CD4-positive, alpha-beta T cell treated with Interleukin-6 at 100 ng/mL for 8 hours (primary cell): Measurements from ENCODE around the gene HSPB9.
"Not testable (repeated sequence)": the region's sequence is repeated elsewhere in the genome, so short reads cannot be mapped to it uniquely, and the experiment has no call there.

Source experiments
- DNase-seq: peaks from one replicate; pipeline ENCODE4 v3.0.0-alpha.2; 2020; ENCODE audit warnings: mixed read lengths, low spot score

HSPB9 gene

DNA sequence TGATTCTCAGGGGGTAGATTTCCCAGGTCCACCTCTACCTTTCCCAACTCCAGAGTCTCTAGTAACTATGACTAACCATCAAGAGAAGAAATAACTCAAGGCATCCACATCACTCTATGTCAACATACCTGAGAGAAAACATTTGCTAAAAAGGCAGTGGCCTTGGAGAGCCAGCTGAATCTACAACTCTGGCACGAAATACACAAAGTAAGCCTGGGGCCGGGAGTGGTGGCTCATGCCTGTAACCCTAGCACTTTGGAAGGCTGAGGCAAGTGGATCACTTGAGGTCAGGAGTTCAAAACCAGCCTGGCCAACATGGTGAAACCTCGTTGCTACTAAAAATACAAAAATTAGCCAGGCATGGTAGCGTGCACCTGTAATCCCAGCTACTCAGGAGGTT, 20.5 kb downstream of the HSPB9 start:
- DNase-seq, result not testable (repeated sequence)

DNA sequence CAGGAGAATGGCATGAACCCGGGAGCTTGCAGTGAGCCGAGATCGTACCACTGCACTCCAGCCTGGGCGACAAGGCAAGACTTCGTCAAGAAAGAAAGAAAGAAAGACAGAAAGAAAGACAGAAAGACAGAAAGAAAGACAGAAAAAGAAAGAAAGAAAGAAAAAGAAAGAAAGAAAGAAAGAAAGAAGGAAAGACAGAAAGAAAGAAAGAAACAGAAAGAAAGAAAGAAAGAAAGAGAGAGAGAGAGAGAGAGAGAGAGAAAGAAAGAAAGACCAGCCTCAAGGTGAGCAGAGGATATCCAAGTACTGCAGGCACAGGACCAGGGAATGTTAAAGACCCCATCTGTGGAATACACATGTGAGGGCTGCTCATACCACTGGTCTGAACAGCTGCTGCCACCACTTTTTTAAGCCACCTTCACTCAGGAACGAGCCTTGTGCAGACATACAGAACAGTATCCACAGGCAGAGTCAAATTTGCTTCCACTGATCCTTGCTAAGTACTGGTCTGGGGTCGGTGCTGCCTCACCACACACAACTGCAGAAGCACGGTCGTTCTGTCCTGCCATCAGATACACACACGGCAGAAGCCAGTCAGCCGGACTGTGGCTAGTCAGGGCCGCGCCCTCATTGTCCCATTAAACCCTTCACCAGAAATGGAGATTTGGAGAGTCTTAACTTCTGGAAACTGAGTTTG, 24.5 kb downstream of the HSPB9 start:
- no peak for DNase-seq

DNA sequence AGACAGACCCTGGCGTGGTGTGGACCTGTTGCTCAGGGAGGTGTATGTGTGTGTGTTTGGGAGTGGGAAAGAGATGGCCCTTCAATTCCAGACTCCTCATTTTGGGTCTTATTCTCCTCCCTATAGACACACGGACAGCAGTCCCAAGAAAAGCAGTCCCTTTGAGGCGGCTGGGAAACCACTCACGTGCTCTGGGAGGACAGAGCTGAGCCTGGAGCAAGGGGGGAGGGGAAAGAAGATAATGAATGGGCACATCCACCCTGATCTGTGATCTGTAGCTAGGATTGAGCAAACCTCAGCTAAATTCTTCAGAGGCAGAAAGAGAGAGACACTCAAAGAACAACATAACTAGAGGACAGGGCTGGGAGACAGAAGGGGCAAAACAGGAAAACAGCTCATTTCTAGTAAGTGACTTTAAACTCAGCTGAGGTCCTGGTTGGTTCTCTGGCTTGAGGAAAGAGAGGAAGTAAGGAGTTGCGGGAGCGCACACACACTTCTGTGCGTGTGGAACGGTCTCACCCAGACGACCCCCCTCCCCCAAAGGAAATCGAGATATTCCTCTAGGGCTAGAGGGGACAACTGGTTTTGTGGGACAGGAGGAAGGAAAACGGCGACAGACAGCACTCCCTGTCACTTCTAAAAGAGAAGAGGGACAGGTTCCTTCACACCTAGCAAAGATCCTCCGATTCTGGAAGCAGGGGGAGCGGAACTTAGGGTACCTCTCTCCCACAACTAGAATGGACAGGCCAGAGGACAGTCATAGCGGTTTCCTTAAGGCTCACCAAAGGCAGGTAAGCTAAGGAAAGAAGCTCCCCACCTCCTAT, 31.5 kb downstream of the HSPB9 start:
- DNase-seq, result no peak

DNA sequence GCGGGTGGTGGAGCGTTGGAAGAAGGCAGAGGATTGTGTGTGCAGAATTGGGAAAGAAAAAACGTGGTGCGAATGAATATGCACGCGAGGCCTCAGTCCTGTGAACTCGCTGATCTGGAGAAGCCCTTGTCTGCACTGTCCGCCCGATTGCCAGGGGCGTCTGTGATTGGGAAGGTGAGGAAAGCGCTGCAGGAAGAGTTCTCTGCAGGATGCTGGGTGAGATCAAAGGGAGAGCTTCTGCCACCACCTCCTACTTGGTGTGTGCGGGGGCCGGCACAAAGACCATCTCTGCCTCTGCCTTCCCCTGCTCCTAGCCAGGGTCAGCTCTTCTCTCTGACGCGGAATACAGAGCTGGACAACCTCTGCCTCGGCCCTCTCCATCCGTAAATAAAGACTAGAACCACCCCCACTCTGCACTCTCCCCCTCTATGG, 33.0 kb downstream of the HSPB9 start:
- DNase-seq, result no peak

DNA sequence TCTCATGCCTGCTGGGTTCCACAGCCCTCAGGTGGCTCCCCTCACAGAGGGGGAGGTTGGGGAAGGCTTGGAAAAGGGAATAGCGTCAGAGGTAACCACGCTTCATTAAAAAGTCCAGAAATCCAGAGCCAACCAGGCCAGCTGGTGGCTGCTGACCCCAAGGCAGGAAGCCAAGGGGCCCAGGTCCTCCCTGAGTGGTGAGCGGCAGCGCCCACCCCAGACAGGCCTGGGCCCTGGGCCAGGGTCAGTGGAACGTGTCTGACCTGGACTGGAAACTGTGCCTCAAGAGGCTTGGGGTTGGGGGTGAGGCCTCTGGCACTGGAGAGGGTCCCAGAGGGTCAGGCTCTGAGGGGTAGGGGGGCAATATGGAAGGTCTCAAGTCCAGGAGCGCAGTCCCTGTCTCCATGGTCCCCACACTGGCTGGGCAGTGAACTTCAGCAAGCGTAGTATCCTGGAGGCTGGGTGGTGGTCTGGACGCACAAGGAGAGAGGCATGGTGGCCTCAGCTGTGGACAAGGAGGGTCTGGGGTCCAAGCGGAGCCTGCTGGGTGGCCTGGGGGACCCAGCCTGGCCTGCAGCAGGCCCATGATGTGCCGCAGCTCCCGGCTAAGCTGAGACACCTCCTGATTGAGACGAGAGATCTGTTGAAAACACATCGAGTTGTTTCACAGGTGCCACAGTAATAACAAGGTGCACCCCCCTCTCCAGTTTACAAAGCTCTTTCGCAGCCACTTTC, 37.4 kb downstream of the HSPB9 start:
- DNase-seq, result no peak

DNA sequence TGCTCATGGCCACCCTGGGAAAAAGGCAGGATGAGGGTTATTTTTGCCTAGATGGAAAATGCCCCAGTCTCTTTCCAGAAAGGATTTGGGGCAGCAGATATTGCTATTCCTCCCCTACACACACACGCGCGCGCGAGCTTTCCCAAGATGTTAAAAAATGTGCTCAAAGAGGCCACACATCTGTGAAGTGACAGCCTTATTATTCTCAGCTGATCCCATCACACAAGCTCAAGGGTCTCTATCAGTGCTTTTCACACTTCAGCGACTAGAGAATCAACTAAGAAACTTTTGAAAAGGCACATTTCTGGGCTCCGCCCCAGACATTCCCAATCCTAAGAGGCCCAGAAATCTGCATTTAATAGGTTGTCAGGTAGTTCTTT, 37.9 kb downstream of the HSPB9 start:
- DNase-seq, result no peak

DNA sequence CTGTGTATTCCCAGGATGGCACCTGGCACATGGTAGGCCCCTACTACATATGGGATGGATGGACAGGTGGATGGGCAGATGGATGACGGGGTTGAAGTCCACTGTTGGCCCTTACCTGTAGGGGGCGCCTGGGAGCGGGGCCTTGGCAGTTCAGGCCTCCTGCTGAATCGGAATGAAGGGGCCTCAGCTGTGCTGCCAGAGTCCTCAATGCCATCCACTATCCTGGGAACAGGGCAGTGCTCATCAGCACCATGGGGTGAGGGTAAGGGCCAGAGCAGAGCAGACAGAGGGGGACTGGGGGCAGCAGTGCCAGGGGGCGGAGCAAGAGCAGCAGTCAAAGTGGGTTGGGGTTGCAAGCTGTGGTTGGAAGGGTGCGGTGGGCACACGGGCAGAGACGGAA, 40.5 kb downstream of the HSPB9 start:
- peak; percentile 19 for DNase-seq

DNA sequence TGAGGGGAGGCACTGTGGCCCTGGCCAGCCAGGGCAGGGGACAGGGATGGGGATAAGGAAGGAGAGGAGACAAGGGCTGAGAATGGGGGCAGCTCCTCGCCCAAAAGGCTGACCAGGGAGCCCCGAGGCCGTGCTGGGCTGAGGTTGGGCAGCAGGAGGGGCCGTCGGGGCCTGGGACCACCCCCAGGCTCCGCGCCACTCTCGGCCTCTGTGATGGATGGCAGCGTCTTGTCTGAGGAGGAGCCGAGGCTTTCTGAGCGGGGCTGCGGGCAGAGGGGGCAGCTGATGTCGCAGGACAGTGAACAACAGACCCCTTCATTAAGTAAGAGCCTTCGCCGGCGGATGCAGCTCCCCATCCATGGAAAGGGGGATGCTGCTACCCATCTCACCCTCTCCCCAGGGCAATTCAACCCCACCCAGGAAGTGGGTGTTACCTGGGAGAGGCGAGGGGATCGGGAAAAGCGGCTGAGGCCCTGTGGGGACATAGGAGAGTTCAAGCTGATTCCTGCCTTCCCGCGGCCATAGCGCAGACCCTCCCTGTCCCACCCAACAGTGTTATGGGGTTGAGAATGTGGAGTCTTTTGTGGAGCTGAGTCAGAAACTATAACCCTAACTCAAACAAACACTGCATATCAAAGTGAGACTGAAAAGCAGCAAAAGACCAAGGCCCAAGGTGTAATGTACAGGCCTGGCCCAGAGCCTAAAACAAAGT, 41.2 kb downstream of the HSPB9 start:
- DNase-seq, result no peak

DNA sequence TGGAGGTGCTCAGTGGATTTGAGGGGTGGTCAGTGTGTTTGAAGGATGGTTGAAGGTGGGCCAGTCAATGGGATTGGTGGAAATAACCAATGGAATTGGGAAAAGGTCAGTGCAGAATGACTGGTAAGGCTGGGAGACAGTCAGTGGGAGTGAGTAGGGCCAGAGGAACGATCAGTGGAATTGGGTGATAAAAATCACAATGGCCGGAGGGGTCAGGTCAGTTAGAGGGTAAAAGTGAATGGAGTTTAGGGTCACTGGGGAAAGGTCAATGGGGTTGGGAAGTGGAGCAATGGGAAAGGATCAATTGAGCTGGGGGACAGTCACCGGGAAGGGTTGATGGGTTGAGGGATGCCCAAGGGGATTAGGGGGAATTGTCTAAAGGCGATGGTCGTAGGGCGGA, 43.1 kb downstream of the HSPB9 start:
- no peak for DNase-seq

DNA sequence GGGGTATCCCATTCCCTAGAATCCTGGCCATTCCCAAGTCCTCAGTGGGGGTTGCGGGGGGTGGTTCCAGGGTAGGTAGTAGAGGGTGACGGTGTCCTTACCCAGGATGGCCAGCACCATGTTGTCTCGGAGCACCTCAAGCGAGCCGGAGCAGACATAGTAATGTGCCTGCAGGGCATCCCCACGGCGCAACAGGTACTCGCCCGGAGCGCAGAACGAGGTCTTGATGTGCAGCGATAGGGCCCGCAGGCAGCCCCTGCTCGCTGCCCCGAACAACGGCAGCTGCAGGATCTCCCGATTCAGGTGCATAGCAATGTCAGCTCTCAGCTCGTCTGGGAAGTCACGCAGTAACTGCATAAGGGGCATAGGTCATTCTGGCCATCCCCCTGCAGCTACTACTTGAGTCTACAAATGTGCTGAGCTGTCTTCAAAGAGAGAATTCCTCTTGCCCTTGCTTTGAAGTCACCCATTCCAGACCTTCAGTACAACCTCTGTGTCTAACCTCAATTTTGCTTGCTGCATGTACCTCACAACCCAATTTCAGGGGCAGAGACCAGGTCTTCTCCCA, 43.7 kb downstream of the HSPB9 start:
- DNase-seq, result no peak

DNA sequence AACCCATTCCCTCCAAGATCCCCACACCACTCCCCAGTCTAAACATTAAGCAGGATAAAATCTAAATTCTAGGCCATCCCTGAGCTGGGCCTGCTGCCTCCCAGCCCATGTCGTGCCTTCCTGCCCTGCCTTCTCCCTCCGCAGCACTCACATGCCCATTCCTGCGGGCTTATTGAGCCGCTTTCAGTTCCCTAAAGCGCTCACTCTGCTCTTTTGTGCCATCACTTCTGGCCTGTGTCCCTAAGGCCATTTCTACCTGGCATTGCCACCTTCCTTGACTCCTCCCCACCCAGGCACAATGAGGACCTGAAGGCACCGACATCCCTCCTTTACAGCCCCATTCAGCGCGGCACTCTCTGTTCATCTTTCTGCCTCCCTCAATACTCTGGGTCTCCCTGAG, 45.2 kb downstream of the HSPB9 start:
- no peak for DNase-seq

DNA sequence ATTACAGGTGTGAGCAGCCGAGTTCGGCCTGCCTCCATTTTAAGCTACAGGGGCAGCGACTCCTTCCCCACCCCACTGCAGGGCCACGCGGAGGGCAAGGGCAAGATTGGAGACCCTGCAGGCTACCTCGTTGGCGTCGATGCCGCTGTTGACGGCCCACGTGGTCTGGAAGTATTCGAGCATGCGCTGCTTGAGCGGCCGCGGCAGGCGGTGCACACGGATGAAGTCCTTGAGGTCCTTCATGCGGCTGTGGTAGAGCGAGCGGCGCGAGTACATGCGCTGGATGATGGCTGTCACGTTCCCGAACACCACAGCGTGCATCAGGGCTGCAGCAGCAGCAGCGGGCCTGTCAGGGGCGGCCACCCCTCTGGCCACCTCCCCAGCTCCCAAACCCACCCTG, 46.7 kb downstream of the HSPB9 start:
- no peak for DNase-seq

DNA sequence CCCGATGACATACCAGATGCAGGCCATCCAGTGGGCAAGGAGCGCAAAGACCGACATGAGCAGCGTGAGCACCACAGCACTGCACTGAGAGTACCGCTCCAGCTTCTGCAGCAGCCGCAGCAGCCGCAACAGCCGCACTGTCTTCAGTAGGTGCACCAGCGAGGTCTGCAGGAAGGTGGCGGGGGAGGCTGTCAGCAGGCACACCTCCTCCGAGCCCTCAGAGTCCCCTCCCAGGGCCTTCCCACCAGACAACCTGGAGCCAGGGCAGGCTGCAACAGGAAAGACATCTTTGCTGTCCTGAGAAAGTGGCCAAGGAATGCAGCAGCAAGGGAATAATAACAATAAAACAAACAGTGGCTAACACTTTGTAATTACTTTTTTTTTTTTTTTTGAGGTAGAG, 49.2 kb downstream of the HSPB9 start:
- DNase-seq, result no peak
